Fibroblast of mammary gland (primary cell): ENCODE measurements around the gene PCNX2.
"Not testable (repeated sequence)": the region's sequence is repeated elsewhere in the genome, so short reads cannot be mapped to it uniquely, and the experiment has no call there.

Source experiments
- DNase-seq: peaks from one replicate; pipeline ENCODE4 v3.0.0-alpha.2; 2010; ENCODE audit warnings: low read depth
- H3K4me3 ChIP-seq: 2 replicates; pipeline ENCODE4 v1.5.1; 2011; ENCODE audit warnings: low read depth, mild to moderate bottlenecking, low read length, moderate library complexity; ENCODE audit not compliant: control insufficient read depth
- TF ChIP-seq, protein P1 (sequence below): conservative IDR thresholded peaks from 2 replicates; pipeline ENCODE4 v1.5.1; 2011; ENCODE audit warnings: low read depth, low read length, inconsistent platforms; ENCODE audit not compliant: control insufficient read depth, insufficient read depth

PCNX2 gene

DNA sequence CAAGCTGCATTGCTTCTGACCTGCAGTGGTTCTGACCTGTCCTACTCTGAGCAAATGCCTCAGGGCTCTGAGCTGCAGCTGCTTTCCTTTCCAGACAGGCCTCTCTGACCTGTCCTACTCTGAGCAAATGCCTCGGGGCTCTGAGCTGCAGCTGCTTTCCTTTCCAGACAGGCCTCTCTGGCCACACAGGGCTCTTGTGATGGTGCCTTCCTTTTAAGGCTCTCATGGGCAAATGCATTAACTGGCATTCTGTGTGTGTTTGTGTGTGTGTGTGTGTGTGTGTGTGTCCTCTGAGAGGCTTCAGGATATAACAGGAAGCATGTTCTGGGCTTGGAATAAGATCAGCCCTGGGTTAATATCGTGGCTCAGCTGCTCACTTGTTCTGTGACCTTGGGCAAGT is 213.8 kb downstream of the PCNX2 start:
- TF ChIP-seq, protein P1, sequence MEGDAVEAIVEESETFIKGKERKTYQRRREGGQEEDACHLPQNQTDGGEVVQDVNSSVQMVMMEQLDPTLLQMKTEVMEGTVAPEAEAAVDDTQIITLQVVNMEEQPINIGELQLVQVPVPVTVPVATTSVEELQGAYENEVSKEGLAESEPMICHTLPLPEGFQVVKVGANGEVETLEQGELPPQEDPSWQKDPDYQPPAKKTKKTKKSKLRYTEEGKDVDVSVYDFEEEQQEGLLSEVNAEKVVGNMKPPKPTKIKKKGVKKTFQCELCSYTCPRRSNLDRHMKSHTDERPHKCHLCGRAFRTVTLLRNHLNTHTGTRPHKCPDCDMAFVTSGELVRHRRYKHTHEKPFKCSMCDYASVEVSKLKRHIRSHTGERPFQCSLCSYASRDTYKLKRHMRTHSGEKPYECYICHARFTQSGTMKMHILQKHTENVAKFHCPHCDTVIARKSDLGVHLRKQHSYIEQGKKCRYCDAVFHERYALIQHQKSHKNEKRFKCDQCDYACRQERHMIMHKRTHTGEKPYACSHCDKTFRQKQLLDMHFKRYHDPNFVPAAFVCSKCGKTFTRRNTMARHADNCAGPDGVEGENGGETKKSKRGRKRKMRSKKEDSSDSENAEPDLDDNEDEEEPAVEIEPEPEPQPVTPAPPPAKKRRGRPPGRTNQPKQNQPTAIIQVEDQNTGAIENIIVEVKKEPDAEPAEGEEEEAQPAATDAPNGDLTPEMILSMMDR = no peak
- no peak overlapping the region for H3K4me3 ChIP-seq
- no peak for DNase-seq

DNA sequence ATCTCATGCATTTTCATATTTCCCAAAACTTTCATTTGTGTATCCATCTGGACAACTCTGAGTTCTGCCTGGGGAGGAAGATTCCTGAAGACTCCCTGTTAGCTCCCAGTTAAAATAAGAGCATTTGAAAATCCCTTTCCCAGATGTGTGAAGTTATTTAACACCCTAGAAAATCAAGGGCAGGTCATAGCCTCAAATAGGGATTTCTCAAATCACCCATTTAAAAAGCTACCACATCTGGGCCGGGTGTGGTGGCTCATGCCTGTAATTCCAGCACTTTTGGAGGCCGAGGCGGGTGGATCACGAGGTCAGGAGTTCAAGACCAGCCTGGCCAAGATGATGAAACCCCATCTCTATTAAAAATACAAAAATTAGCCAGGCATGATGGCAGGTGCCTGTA is 214.7 kb downstream of the PCNX2 start:
- not testable (repeated sequence) for H3K4me3 ChIP-seq, DNase-seq

DNA sequence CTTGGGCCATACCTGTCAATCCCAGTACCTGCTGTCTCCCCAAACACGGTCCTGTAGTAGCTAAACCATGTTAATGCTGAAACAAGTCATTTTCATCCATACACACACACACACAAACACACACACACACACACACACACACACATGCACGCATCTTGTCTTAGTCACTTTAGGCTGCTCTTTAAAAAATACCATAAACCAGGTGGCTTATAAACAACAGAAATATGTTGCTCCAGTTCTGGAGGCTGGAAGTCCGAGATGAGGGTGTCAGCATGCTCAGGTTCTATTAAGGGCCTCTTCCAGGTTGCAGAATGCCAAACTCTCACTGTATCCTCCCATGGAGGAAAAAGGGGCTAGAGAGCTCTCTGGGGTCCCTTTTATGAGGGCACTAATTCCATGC is 215.2 kb downstream of the PCNX2 start:
- DNase-seq = no peak
- no peak overlapping the region for H3K4me3 ChIP-seq
- TF ChIP-seq, protein P1 = no peak

DNA sequence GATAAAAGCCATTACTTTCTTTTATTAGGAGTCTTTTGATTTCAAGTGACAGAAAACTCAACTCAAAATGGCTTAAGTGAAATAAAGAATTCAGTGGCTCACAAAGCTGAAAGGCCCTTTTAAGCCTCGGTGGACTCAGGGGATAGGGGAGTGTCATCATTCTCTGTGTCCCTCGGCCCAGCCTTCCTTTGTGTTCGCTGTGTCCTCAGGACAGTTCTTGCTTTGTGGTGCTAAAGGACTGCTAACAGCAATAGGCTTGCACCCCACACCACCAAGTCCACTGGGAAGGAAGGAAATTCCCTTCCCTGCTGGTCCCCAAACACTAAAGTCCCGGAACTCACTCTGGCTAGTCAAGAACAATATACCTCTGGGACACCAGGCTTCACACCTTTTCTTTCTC is 216.0 kb downstream of the PCNX2 start:
- no peak for DNase-seq
- no peak overlapping the region for H3K4me3 ChIP-seq
- TF ChIP-seq, protein P1 = no peak

DNA sequence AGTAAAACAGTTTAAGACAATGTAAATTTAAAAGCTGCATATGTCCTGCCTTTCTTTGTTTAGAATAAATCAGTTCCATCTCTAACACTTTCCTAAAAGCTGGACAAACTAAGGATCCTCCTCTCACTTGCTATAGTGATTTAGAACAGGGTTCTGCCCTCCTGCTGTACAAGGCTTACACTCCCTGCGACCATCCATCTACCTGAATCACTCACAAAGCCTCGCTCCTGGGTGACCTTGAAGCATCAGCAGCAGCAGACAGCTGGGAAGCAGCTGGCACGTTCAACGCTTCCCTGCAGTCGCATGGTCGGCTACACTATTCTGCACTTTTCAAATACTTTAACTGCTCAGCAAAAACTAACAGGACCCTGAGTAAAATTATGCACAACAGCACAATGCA is 217.1 kb downstream of the PCNX2 start:
- TF ChIP-seq, protein P1 = no peak
- H3K4me3 ChIP-seq = no peak overlapping the region
- no peak for DNase-seq

DNA sequence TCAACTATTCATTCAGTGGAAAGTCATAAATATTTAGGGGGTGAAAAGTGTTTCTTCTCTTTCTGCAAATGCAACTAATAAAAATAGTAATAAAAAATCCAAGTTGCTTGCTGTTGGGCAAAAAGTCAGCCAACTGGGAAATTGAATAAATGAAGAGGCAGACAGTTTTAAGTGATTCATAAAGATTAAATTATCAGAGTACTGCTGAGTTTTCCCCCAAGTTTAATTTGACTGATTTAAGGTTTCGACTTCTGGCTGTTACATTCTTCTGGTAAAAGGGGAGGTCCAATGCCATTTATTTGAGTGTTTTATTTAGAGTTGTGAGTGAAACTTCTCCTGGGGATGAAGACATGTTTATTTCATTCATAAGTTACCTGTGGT is 219.6 kb downstream of the PCNX2 start:
- no peak overlapping the region for H3K4me3 ChIP-seq
- no peak for DNase-seq
- TF ChIP-seq, protein P1 = no peak

DNA sequence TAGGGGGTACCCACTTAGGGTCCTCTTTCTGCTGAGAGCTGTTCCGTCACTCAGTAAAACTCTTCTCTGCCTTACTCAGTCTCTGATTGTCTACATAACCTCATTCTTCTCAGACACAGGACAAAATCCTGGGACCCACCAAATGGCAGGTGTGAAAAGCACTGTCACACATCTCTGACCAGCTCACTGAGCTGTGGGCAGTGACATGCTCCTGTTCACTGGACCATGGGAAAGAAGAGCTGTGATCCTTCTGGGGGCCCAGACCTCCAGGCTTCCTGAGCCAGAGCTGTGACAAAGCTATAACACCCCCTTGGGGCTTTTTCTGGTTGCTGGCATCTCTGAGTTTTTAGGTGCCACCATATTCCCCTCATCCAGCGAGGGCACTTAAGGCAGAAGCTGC is 229.4 kb downstream of the PCNX2 start:
- TF ChIP-seq, protein P1 = no peak
- no peak overlapping the region for H3K4me3 ChIP-seq

More for the DNA sequence above, 229.4 kb downstream of the PCNX2 start:
- no peak for DNase-seq
